AG20443 (cell line): ENCODE data around the gene RNF5.
"Not testable (repeated sequence)": the region's sequence is repeated elsewhere in the genome, so short reads cannot be mapped to it uniquely, and the experiment has no call there.

ENCODE experiments used
- DNase-seq: peaks from one replicate; pipeline ENCODE4 v3.0.0; 2012; ENCODE audit warnings: low spot score, mixed read lengths

RNF5 gene

DNA sequence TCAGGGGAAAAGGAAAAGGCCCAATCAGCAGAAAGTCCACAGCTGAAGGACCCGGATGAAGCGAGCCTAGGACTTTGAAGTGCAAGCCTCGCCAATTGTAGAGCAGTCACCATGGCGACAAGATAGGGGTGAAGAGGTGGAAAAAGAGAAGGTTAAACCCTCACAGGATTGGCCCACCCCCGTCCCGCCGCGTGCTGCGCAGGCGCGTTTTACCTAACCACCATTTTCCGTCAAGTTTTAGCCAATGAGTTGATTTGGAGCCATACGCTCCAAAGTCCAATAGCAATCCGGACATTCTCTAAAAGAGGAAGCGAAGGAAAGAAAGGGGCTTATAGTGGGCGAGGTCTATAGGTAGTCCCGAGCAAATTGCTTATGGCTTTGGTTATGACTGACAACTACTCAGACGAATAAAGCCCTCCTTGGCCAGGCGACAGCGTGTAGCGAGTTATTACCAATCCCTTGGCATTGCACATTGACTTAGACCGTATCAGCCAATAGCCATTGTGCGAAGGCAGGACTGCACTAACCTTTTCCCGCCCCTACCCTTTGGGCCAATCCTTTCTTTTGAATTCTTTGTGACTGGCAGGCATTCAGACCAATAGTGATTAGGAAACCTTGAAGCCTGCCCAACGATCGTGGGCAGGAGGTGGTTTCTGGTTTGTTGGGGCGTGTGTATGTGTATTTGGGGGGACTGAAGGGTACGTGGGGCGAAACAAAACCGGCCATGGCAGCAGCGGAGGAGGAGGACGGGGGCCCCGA lies at the start of gene RNF5:
Gene RNF5, plus strand, starts transcription at position 618 of the 759 bp plus-strand sequence. Its CDS starts 107 bp downstream, at position 725.
- DNase-seq = peak; percentile 96

GRCh38 chr6:32128751-32129296 lies 49.4 kb upstream of the RNF5 start:
- DNase-seq = no peak

GRCh38 chr6:32129297-32130088 lies 48.7 kb upstream of the RNF5 start:
- no peak for DNase-seq

- no peak for DNase-seq
Measured at GRCh38 chr6:32131439-32131948, 46.7 kb upstream of the RNF5 start.

DNA sequence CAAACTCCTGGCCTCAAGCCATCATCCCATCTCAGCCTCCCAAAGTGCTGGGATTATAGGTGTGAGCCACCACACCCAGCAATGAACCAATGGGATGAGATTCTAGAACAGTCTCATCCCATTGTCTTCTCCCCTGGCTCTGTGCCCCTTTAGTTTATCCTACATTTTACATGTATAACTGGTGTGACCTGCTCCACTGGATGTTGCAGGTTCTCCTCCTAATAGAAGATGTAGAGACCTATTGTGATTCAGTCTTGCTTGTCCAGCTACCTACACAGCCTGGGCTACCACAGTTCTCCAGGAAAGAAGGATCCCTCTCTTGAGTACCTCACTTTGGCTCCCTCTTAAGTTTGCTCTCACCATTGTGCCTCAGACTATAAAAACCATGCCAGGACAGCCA lies 46.1 kb upstream of the RNF5 start:
- DNase-seq = no peak

DNA sequence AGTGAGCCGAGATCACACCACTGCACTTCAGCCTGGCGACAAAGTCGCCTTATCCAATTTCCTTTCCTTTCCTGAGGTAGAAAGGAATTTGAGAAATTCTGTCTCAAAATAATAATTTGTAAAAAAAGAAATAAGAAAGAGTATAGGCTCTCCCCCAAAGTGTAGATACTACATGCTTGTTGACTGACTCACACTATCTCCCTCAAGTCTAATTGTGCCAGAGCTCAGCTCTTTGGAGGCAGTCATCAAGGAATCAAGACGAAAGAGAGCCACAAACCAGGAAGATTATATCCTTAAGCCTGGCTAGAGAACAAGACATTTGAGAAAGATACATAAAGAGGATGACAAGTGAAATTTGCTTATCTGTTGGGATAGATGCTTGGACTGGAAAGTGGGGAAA lies 44.4 kb upstream of the RNF5 start:
- DNase-seq = peak; percentile 51

DNA sequence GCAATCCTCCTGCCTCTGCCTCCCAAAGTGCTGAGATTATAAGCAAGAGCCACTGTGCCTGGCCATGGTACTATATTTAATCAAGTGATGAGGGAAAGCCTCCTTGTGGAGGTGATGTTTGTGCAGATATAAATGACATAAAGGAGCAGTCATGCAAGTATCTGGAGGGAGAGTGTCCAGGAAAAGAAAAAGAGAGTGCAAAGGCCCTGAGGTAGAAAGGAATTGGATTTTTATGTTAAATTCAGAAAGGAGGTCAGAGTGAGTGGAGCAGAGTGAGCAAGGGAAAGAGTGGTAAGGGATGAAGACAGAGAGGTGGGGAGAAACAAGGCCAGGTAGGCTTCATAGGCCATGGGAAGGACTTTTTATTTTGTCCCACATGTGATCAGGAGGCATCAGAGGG lies 40.8 kb upstream of the RNF5 start:
- no peak for DNase-seq

DNA sequence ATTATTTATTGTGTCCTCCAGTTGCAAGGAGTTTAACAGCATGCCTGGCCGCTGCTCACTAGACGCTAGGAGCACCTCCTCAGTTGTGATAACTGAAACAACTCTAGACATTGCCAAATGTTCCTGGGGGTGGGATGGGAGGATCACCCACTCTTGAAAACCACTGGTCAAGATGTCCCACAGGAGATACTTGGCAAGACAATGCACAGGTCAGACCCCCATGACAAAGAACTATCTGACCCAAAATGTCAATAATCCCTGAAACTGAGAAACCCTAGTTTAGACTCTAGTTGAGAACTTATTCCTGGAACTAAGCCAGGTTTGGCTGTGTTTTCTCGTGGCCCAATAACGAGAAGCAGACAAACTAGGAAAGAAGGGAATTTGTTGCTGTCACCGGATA lies 38.6 kb upstream of the RNF5 start:
- no peak for DNase-seq

DNA sequence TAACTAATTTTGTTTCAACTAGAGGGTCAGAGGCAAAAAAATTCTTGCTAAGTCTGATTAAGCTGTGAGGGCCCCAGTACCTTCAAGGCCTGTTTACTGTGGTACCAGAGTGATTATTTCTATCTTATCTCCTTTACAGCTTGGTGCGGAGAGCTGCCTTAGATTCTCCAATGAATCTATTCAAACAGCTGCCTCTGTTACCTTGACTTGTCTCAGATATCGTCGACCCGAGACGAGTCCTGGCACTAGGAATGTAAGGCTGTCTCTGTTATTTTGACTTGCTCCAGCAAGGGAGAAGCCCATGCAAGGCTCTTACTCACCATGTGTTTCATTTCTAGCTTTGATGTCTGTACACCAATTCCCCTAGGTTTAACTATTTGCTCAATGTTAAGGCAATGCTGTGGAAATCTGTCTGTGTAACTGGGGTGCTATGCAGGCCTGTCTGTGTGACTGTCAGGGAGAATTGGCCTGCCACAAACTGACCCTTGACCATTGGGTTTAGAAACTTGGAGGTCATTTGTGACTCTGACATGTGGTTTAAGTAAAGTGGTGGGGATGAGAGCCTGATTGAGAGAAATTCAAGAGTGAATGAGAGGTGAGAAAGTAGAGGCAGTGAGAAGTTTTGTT lies 37.7 kb upstream of the RNF5 start:
- DNase-seq = no peak

- not testable (repeated sequence) for DNase-seq
Measured at GRCh38 chr6:32144238-32144637, 34.0 kb upstream of the RNF5 start.

DNA sequence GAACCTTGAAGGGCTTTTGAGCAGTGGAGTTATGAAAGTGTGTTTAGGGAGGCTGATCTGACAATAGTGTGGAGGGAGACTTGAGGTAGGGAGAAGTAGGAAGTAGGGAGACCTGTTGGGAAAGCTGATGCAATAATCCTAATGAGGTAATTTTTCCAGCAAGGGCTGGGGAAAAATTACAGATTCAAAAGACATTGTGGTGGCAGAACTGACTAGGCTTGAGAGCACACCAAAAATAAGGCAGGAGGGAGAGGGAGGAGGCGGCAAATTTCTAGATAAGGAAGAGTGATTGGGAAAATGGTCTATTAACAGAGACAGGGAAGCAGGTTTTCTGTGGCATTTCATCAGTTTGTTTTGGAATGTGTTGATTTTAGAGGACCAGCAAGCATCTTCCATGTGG lies 31.9 kb upstream of the RNF5 start:
- DNase-seq = no peak

GRCh38 chr6:32146687-32147086 lies 31.5 kb upstream of the RNF5 start:
- DNase-seq = no peak

- DNase-seq = no peak
Measured at GRCh38 chr6:32147401-32148132, 30.6 kb upstream of the RNF5 start.

DNA sequence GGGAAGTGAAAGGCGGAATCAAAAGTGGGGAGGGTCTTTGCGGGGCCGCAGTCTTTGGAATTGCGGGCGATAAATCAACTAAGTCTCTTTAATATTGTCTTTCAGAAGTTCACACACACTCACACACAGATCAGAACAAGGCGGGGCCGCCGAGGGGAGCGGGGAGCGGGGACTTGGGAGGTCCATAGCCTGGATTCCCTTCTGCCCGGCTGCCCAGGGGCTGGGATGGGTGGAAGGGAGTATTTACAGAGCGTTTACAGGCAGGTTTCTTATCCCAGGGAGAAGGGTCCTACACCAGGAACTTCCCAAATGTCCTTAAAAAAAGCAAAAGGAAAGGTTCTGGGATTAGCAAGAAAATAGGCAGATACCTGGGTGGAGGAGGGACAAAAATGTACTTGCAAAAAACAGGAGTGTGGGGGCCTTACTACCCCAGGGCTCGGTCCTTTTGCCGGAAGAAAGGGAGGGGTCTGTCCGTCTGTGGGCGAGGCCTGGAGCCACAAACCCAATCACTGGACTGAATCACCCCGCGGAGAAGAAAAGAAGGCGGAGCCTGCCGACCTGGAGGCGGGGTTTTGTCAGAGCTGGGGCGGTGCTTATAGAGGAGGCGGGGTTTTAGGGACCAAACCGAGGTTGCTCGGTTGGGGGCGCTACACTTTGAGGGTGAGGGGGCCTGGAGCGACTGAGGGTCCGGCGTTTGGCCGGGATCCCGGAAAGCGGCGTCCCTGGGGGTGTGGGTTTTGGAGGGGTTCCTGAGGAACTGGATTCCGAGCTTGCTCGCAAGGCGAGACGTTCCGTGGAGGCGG lies 29.7 kb upstream of the RNF5 start:
- DNase-seq = peak; percentile 24

DNA sequence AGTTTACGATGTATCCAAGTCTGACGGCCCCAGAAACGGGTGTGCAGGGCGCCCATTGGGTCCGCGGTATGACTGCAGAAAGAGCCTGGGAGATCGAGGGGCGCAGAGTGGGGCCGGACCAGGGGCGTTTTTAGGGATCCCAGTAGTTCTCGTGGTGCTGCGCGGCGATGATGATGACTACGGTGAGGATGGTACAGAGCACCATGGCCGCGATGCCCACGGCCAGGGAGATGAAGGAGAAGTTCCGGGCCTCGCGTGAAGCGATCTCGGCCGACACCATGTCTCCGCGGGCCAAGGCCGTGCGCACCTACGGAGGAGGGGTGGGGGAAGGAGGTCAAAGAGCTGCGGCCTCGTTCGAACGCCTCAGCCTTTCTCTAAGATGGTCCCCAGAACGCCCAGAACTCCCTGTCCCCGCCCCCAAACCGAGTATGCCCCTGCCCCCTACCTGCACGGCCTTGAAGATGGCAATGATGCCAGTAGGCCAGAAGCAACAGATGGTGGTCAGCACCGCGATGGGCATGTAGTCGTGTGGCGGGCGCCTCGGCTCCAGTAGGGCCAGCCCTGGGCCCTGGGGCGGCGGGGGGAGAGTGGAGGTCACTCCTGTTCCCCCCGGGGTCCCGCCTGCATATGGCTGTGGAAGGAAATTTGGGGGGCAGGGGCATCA lies 29.0 kb upstream of the RNF5 start:
- DNase-seq = no peak

DNA sequence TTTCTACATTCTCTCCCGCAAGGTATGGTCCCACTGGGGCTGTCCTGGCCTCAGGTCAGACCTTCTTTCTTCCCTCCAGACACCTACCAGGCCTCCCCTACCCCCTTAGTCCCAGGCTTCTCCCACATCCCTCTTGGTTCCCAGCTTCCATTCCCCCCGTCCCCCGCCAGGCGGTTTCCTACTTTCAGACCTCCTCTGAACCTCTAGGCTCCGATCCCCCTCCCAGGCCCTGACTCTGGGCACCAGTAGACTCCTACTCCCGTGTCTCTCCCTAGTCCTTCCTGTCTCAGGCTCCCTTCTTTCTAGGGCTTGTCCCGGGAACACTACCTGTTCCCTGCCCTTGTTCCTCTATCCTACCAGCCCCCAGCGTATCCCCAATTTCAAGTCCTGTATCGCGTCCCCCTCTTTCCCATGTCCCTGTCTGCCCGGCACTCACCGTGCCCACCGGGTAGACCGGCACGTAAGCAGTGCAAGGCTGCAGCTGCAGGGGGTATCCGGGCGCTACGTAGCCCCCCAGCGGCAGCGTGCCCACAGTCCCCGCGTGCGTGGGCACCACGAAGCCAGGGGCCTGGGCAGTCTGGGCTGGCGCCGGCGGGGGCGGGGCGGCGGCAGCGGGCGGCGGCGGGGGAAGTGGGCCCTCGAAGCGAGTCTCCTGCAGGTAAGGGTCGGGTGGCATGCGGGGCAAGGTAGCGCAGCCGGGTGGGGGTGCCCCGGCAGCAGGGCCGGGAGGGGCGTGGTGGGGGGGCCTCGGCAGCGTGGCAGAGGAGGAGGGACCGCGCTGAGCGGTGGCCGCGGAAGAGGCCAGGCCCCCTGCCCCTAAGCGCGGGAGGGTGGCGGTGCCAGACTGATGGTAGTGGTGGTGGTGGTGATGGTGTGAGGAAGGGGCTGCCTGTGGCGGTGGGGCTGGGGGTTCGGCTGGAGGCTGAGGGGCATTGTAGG lies 28.0 kb upstream of the RNF5 start:
- no peak for DNase-seq

- no peak for DNase-seq
Measured at GRCh38 chr6:32151181-32151862, 26.9 kb upstream of the RNF5 start.
